ENCODE data around the gene PLCG2.
"Not testable (repeated sequence)": the region's sequence is repeated elsewhere in the genome, so short reads cannot be mapped to it uniquely, and the experiment has no call there.

PLCG2 gene

DNA sequence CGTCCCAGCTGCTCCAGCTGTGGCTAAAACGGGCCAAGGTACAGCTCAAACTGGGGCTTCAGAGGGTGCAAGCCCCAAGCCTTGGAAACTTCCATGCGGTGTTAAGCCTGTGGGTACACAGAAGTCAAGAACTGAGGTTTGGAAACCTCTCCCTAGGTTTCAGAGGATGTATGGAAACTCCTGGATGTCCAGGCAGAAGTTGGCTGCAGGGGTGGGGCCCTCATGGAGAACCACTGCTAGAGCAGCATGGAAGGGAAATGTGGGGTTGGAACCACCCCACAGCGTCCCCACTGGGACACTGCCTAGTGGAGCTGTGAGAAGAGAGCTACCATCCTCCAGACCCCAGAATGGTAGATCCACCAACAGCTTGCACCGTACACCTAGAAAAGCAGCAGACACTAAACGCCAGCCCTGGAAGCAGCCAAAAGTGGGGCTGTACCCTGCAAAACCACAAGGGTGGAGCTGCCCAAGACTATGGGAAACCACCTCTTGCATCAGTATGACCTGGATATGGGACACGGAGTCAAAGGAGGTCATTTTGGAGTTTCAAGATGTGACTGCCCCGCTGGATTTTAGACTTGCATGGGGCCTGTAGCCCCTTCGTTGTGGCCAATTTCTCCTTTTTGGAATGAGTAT lies 230.0 kb downstream of the PLCG2 start:
- DNase-seq, result no peak

DNA sequence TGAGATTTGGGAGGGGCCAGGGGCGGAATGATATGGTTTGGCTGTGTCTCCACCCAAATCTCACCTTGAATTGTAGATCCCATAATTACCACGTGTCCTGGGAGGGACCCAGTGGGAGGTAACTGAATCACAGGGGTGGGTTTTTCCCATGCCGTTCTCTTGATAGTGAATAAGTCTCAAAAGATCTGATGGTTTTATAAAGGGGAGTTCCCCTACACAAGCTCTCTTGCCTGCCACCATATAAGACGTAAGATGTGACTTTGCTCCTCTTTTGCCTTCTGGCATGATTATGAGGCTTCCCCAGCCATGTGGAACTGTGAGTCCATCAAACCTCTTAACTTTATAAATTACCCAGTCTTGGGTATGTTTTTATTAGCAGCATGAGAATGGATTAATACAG lies 230.7 kb downstream of the PLCG2 start:
- DNase-seq, result not testable (repeated sequence)

DNA sequence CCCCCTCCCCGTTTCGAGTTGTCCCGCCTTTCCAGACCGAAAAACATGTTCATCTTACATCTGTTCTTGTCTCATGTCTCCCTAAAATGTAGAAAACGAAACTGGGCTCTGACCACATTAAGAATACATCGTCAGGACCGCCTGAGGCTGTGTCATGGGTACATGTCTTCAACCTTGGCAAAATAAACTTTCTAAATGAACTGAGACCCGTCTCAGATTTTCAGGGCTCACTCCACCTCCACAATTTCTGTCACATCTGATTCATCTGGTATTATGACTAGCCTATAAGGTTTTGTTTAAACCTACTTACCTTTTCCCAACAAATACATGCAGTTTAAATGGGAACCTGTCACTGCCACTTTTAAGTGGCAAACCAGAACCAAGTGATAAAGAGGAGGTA lies 231.6 kb downstream of the PLCG2 start:
- no peak for DNase-seq

DNA sequence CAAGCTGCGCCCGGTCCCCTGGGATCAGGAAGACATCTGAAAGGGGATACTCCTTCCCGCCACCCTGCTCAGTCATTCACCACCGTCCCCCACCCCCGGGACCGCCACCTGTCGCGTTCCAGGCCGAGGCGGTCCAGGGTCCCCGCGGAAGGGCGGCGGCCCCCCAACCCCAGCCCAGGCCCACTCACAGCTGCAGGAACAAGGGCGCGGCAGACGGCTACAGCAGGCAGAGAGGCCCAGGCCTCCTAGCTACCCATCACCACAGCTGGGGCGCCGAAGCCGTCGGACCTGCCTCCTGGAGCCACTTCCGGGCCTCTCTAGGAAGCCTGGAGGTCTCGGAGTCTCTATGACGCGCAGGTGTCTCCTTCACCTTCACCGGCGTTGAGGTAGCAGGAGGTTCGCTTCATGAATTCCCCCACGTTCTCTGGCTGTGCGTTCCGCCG lies 232.1 kb downstream of the PLCG2 start, which contains the start of gene SDR42E1:
Gene SDR42E1, minus strand, starts transcription at position 272 of the 443 bp plus-strand sequence. CDS start 10,612 bp downstream, outside the sequence.
- DNase-seq, result peak; percentile 25

Measured in femur (tissue), 1 donor.